MM.1S (cell line): ENCODE data around the gene MVB12B.
A peak's percentile ranks its signal among the peaks of the same experiment; 100 is the strongest.

Experiments used
- DNase-seq: peaks from one replicate; pipeline ENCODE4 v3.0.0-alpha.2; 2015
- H2AFZ ChIP-seq: fragments of 300-600 bp; sonication (generic); 2 replicates; pipeline ENCODE4 v1.6.0; 2016; ENCODE audit warnings: antibody characterized with exemption, low read length
- H3F3A ChIP-seq: fragments of 300-600 bp; sonication (generic); 2 replicates; pipeline ENCODE4 v1.6.1; 2016; ENCODE audit warnings: mild to moderate bottlenecking, antibody characterized with exemption, low read length, moderate library complexity, mixed read lengths; ENCODE audit not compliant: insufficient read depth
- H3K27ac ChIP-seq: fragments of 300-600 bp; sonication (generic); 2 replicates; pipeline ENCODE4 v1.5.1; 2016; ENCODE audit warnings: mild to moderate bottlenecking, low read length
- H3K27me3 ChIP-seq: fragments of 300-600 bp; sonication (generic); replicated peaks from 2 replicates; pipeline ENCODE4 v1.6.0; 2016; ENCODE audit warnings: low read length; ENCODE audit not compliant: insufficient read depth
- H3K36me3 ChIP-seq: fragments of 300-600 bp; sonication (generic); replicated peaks from 2 replicates; pipeline ENCODE4 v1.6.1; 2016; ENCODE audit warnings: mild to moderate bottlenecking, low read length, mixed read lengths; ENCODE audit not compliant: insufficient read depth
- H3K4me1 ChIP-seq: fragments of 300-600 bp; sonication (generic); 2 replicates; pipeline ENCODE4 v1.6.1; 2016; ENCODE audit warnings: low read length, mixed read lengths
- H3K4me2 ChIP-seq: fragments of 300-600 bp; sonication (generic); 2 replicates; pipeline ENCODE4 v1.6.0; 2016; ENCODE audit warnings: low read depth, low read length
- H3K4me3 ChIP-seq: fragments of 300-600 bp; sonication (generic); 2 replicates; pipeline ENCODE4 v1.5.1; 2016; ENCODE audit warnings: low read length, mixed read lengths
- H3K79me2 ChIP-seq: fragments of 300-600 bp; sonication (generic); 2 replicates; pipeline ENCODE4 v1.6.1; 2016; ENCODE audit warnings: mixed run types, low read length, mixed read lengths
- H3K9ac ChIP-seq: fragments of 300-600 bp; sonication (generic); 2 replicates; pipeline ENCODE4 v1.6.1; 2016; ENCODE audit warnings: low read length, mixed read lengths
- H3K9me2 ChIP-seq: fragments of 300-600 bp; sonication (generic); replicated peaks from 2 replicates; pipeline ENCODE4 v1.6.1; 2016; ENCODE audit warnings: mild to moderate bottlenecking, low read length, mixed read lengths; ENCODE audit not compliant: insufficient read depth
- H3K9me3 ChIP-seq: fragments of 300-600 bp; sonication (generic); replicated peaks from 2 replicates; pipeline ENCODE4 v1.6.1; 2016; ENCODE audit warnings: mild to moderate bottlenecking, low read length, mixed read lengths; ENCODE audit not compliant: insufficient read depth
- H4K20me1 ChIP-seq: fragments of 300-600 bp; sonication (generic); 2 replicates; pipeline ENCODE4 v1.6.1; 2016; ENCODE audit warnings: mild to moderate bottlenecking, low read length, moderate library complexity, mixed read lengths; ENCODE audit not compliant: insufficient read depth
- CTCF ChIP-seq: fragments of 300-600 bp; sonication (generic); IDR thresholded peaks from 2 replicates; pipeline ENCODE4 v1.5.1; 2016; ENCODE audit warnings: antibody characterized with exemption, low read length, mixed read lengths
- EZH2 ChIP-seq: fragments of 300-600 bp; sonication (generic); optimal IDR thresholded peaks from 2 replicates; pipeline ENCODE3; 2017; ENCODE audit warnings: low read depth, mild to moderate bottlenecking, antibody characterized with exemption, low read length, mixed read lengths
- EZH2phosphoT487 ChIP-seq: fragments of 300-600 bp; sonication (generic); IDR thresholded peaks from 2 replicates; pipeline ENCODE4 v1.6.1; 2018; ENCODE audit warnings: antibody characterized with exemption, low read length

The MVB12B gene

DNA sequence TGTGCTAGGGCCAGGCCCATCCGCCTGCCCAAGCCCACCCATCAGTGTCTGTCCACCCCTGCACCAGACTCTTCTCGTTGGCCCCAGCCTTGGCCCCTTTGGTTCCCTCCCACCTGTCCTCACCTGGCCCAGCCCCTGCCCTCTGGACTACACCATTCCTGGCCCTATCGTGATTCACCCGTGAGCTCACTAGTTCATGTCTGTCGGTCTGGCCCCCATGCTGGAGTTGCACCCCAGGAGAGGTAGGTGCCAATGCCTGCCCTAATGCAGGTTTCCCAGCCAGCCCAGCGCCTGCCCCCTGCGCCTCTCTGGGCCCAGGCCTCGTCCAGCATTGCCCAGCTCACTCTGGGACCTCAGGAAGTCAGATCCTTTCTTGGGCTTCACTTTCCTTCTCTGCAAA, 171.7 kb downstream of the MVB12B start:
- no peaks in the 10 kb centered on the region for H3K9me2 ChIP-seq
- no peak overlapping the region for H3K4me2 ChIP-seq
- H3K9me3 ChIP-seq, result no peaks in the 10 kb centered on the region
- peaks cover 16% of the 10 kb centered on the region for H3K27me3 ChIP-seq
- no peak overlapping the region for H3K9ac ChIP-seq
- no peak for DNase-seq
- no peaks in the 10 kb centered on the region for H3K79me2 ChIP-seq
- H4K20me1 ChIP-seq, result no peaks in the 10 kb centered on the region
- no peak overlapping the region for H3K27ac ChIP-seq
- H2AFZ ChIP-seq, result no peak overlapping the region
- no peak overlapping the region for H3K4me3 ChIP-seq
- H3F3A ChIP-seq, result no peaks in the 10 kb centered on the region
- no peak for TF ChIP-seq CTCF
- TF ChIP-seq EZH2, result no peak
- TF ChIP-seq EZH2phosphoT487, result no peak
- H3K4me1 ChIP-seq, result no peaks in the 10 kb centered on the region
- no peaks in the 10 kb centered on the region for H3K36me3 ChIP-seq

DNA sequence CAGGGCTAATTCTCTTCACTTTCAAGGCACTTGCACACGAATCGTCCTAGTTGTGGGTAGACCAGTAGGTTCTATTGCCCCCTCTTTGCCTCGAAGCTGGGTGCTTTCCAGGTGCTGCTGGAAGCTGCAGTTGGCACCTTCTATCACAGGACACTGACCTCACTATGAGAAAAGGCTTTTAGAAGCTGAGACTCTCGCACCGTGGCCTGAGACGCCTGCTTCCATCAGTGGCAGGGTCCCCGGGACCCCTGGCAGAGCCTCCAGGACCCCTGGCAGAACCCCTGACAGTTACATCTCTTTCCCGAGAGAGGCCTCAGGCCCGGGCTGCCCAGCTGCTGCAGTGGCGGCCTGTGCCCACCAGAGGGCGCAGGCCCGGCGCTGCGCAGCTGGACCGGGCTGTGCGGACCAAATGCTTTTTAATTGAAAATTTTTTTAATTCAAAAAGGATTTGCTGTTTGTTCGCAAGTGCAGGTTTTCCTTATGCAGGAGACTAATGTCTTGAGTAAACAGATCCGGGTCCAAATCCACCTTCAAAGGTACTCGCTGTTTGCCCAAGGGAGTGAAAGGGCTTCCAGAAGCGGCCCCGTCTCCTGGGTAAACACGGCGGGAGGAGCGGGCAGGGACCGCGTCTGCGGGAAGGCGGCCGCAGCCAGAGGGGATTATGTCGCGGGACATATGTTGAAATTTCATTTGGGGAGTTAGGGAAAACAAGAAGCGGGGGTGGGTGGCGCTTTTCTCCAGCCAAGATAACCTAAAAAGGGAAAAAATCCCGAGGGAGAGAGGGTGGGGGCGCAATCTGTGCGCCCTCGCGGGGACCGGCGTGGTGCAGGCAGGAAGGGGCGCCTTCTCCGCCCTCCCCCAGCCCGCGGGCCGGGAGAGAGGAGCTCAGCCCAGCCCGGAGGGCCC, 172.6 kb downstream of the MVB12B start:
- H3F3A ChIP-seq, result no peaks in the 10 kb centered on the region
- peak overlapping the region; percentile 87 for H2AFZ ChIP-seq
- peak overlapping the region; percentile 99 for H3K4me2 ChIP-seq
- DNase-seq, result peak; percentile 46
- H3K79me2 ChIP-seq, result no peaks in the 10 kb centered on the region
- H4K20me1 ChIP-seq, result no peaks in the 10 kb centered on the region
- TF ChIP-seq EZH2 (no peak), CTCF (peak; percentile 95), EZH2phosphoT487 (no peak)
- H3K27me3 ChIP-seq, result peaks cover 20% of the 10 kb centered on the region
- H3K4me3 ChIP-seq, result peak overlapping the region; percentile 61
- H3K36me3 ChIP-seq, result no peaks in the 10 kb centered on the region
- H3K9me3 ChIP-seq, result no peaks in the 10 kb centered on the region
- H3K27ac ChIP-seq, result no peak overlapping the region
- no peak overlapping the region for H3K9ac ChIP-seq
- H3K4me1 ChIP-seq, result no peaks in the 10 kb centered on the region
- no peaks in the 10 kb centered on the region for H3K9me2 ChIP-seq

GRCh38 chr9:126499911-126500599, 173.4 kb downstream of the MVB12B start:
- peaks cover 28% of the 10 kb centered on the region for H3K27me3 ChIP-seq
- TF ChIP-seq EZH2, result no peak
- no peak for TF ChIP-seq EZH2phosphoT487
- TF ChIP-seq CTCF, result no peak
- H3K9ac ChIP-seq, result no peak overlapping the region
- no peak overlapping the region for H2AFZ ChIP-seq
- H4K20me1 ChIP-seq, result no peaks in the 10 kb centered on the region
- H3K4me1 ChIP-seq, result no peaks in the 10 kb centered on the region
- no peaks in the 10 kb centered on the region for H3K79me2 ChIP-seq
- no peak overlapping the region for H3K27ac ChIP-seq
- no peaks in the 10 kb centered on the region for H3K9me2 ChIP-seq
- no peaks in the 10 kb centered on the region for H3K36me3 ChIP-seq
- DNase-seq, result no peak
- peak overlapping the region; percentile 61; the same call in 1 of the 2 replicates for H3K4me3 ChIP-seq
- no peaks in the 10 kb centered on the region for H3K9me3 ChIP-seq
- peak overlapping the region; percentile 99 for H3K4me2 ChIP-seq
- no peaks in the 10 kb centered on the region for H3F3A ChIP-seq
